Neutrophil (primary cell): ENCODE results near the gene DOCK3.

Source experiments
- H3K27ac ChIP-seq: fragments of 200-600 bp; sonication (generic); 2 replicates; pipeline ENCODE4 v1.5.1; 2016; ENCODE audit warnings: mild to moderate bottlenecking, moderate library complexity
- H3K27me3 ChIP-seq: fragments of 200-600 bp; sonication (generic); 2 replicates; pipeline ENCODE4 v1.6.0; 2016; ENCODE audit warnings: mild to moderate bottlenecking
- H3K36me3 ChIP-seq: fragments of 200-600 bp; sonication (generic); 2 replicates; pipeline ENCODE4 v1.5.1; 2017
- H3K4me1 ChIP-seq, 2 experiments: fragments of 200-600 bp in 1 of 2; sonication (generic) in 1 of 2; 1 replicate in 1 of 2; 2 replicates in 1 of 2; pipeline versions ENCODE4 v1.5.1 to v1.6.1; 2013 to 2016; ENCODE audit warnings: low read depth in 1 of 2, low read length in 1 of 2, mild to moderate bottlenecking in 1 of 2, moderate library complexity in 1 of 2; ENCODE audit not compliant: control insufficient read depth in 1 of 2, insufficient read depth in 1 of 2
- H3K4me3 ChIP-seq, 2 experiments: fragments of 200-600 bp in 1 of 2; sonication (generic) in 1 of 2; 1 replicate in 1 of 2; 2 replicates in 1 of 2; pipeline ENCODE4 v1.5.1; 2013 to 2016; ENCODE audit warnings: low read depth in 1 of 2, low read length in 1 of 2, mild to moderate bottlenecking in 1 of 2, moderate library complexity in 1 of 2
- H3K9me3 ChIP-seq: fragments of 200-600 bp; sonication (generic); 2 replicates; pipeline ENCODE4 v1.5.1; 2016
- TF ChIP-seq, protein P1 (sequence below): fragments of 200-600 bp; sonication (generic); IDR thresholded peaks from 2 replicates; pipeline ENCODE4 v1.5.1; 2016; ENCODE audit warnings: antibody characterized with exemption

DOCK3 gene

GRCh38 chr3:50657407-50657806 lies 17.3 kb upstream of the DOCK3 start:
- no peaks in the 10 kb centered on the region for H3K36me3 ChIP-seq
- no peaks in the 10 kb centered on the region for H3K27me3 ChIP-seq
- no peak overlapping the region for H3K27ac ChIP-seq
- H3K4me1 ChIP-seq: peaks cover 17 to 18% of the 10 kb centered on the region in 2 experiments
- no peak overlapping the region for H3K4me3 ChIP-seq
- TF ChIP-seq, protein P1, sequence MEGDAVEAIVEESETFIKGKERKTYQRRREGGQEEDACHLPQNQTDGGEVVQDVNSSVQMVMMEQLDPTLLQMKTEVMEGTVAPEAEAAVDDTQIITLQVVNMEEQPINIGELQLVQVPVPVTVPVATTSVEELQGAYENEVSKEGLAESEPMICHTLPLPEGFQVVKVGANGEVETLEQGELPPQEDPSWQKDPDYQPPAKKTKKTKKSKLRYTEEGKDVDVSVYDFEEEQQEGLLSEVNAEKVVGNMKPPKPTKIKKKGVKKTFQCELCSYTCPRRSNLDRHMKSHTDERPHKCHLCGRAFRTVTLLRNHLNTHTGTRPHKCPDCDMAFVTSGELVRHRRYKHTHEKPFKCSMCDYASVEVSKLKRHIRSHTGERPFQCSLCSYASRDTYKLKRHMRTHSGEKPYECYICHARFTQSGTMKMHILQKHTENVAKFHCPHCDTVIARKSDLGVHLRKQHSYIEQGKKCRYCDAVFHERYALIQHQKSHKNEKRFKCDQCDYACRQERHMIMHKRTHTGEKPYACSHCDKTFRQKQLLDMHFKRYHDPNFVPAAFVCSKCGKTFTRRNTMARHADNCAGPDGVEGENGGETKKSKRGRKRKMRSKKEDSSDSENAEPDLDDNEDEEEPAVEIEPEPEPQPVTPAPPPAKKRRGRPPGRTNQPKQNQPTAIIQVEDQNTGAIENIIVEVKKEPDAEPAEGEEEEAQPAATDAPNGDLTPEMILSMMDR: no peak
- H3K9me3 ChIP-seq: no peaks in the 10 kb centered on the region

DNA sequence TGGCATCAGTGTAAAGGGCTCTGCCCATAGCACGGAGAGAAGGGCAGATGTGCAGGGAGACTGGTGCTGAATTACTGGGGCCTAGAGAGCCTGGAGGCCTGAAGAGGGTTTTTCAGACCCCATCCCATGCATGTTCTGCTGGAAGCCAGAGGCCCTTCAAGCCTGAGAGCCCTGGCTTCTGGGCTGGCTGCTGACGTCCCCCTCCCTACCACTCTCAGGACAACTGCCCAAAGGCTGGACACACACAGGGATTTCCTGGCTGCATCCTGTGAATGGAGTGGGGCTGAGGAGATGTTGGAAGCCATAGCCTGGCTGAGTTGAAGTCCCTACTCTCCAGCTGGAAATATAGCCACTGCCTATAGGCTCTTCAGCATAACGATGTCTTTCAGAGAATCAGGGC lies 16.9 kb upstream of the DOCK3 start:
- peaks cover 14 to 15% of the 10 kb centered on the region in 2 experiments for H3K4me1 ChIP-seq
- no peak overlapping the region for H3K4me3 ChIP-seq
- no peaks in the 10 kb centered on the region for H3K36me3 ChIP-seq
- TF ChIP-seq, protein P1: no peak
- H3K9me3 ChIP-seq: no peaks in the 10 kb centered on the region
- H3K27me3 ChIP-seq: no peaks in the 10 kb centered on the region
- no peak overlapping the region for H3K27ac ChIP-seq

- Histone ChIP-seq H3K36me3 (no peaks in the 10 kb centered on the region), H3K27me3 (no peaks in the 10 kb centered on the region), H3K9me3 (no peaks in the 10 kb centered on the region), H3K4me1 (peaks cover 12 to 14% of the 10 kb centered on the region in 2 experiments), H3K4me3 (no peak overlapping the region), H3K27ac (no peak overlapping the region)
- TF ChIP-seq, protein P1: no peak
These were observed 16.3 kb upstream of the DOCK3 start for GRCh38 chr3:50658416-50658815.

DNA sequence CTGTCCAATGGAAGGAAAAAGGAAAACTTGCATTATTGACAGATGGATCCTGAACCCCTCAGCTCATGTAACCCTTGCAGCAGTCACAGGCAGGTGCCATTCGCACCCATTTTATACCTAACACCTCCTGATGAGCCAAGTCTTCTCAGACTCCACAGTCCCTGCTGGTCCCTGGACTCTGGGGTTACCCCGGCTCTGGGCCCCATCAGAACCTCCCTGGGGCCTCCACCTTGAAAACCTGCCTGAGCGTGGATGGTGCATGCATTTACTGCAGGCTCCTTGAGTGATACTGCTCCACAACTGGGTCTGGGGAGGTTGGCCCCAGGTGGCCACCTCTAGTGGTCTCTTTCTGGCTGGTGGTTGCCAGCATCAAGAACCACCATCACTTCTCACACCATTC lies 15.9 kb upstream of the DOCK3 start:
- no peak overlapping the region for H3K4me3 ChIP-seq
- H3K9me3 ChIP-seq: no peaks in the 10 kb centered on the region
- peaks cover 12 to 14% of the 10 kb centered on the region in 2 experiments for H3K4me1 ChIP-seq
- TF ChIP-seq, protein P1: no peak
- no peaks in the 10 kb centered on the region for H3K27me3 ChIP-seq
- no peak overlapping the region for H3K27ac ChIP-seq
- no peaks in the 10 kb centered on the region for H3K36me3 ChIP-seq

- no peak overlapping the region for H3K27ac ChIP-seq
- TF ChIP-seq, protein P1: no peak
- peaks cover 3% of the 10 kb centered on the region in 2 experiments for H3K4me1 ChIP-seq
- no peaks in the 10 kb centered on the region for H3K36me3 ChIP-seq
- H3K4me3 ChIP-seq: no peak overlapping the region
- H3K9me3 ChIP-seq: no peaks in the 10 kb centered on the region
- no peaks in the 10 kb centered on the region for H3K27me3 ChIP-seq
These were observed 14.3 kb upstream of the DOCK3 start for GRCh38 chr3:50660386-50660785.

DNA sequence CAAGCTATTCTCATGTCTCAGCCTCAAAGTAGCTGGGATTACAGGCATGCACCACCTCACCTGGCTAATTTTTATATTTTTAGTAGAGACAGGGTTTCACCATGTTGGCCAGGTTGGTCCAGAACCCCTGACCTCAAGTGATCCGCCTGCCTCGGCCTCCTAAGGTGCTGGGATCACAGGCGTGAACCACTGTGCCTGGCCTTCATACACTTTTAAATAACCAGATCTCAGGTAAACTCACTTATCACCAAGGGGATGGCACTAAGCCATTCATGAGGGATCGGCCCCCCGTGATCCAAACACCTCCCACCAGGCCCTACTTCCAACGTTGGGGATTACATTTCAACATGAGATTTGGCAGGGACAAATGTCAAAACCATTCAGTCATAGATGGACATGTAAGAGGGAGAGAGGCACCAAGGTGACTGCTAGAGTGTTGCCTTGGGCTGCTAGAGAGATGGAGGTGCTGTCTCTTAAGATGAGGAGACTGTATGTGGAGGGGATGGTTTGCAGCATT lies 13.3 kb upstream of the DOCK3 start:
- TF ChIP-seq, protein P1: no peak
- H3K4me1 ChIP-seq: no peaks in the 10 kb centered on the region
- H3K27ac ChIP-seq: no peak overlapping the region
- no peaks in the 10 kb centered on the region for H3K9me3 ChIP-seq
- H3K4me3 ChIP-seq: no peak overlapping the region
- peaks cover 3% of the 10 kb centered on the region for H3K27me3 ChIP-seq
- no peaks in the 10 kb centered on the region for H3K36me3 ChIP-seq
